Measurements from ENCODE around the gene IPMK.

The IPMK gene

DNA sequence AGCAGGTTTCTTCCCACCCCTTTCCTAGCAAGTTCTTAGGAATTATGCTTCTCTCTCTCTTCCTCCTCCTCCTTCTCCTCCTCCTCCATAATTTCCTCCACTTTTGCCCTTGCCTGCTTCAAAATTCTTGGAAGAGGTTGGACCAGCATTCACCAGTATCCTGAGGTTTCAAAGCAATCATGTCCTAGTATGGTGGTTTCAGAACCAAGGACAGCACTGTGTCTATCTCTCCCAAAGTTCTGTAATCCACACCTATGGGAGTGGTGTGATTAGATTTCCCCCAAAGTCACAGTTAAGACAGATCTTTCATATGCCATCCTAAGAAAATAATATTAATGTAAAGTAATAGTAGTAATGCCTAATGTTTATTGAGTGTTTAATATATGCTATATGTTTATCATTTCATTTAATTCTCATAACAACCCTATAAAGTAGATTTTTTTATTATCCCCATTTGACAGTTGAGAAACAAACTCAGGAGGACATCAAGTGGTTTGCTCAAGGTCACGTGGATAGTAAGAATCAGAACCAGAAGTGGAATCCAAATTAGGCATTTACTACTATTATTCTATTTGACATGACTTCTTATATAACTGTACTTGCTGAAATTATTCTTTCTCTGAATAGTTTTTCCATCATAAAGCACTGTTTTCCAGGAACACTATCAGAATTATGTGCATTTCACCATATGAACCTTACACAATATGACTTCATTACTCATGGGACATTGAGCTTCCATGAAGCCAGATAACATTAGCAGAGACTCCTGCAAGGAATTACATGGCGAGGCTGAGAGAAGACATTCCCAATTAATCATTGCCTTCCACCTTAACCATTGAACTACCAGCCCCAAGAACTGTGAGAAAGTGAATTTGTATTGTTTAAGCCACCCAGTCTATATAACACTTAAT lies 91.4 kb downstream of the IPMK start:
- H3K4me1 Mint-ChIP-seq = peaks cover 6% of the 10 kb centered on the region
- TF ChIP-seq, protein P1, sequence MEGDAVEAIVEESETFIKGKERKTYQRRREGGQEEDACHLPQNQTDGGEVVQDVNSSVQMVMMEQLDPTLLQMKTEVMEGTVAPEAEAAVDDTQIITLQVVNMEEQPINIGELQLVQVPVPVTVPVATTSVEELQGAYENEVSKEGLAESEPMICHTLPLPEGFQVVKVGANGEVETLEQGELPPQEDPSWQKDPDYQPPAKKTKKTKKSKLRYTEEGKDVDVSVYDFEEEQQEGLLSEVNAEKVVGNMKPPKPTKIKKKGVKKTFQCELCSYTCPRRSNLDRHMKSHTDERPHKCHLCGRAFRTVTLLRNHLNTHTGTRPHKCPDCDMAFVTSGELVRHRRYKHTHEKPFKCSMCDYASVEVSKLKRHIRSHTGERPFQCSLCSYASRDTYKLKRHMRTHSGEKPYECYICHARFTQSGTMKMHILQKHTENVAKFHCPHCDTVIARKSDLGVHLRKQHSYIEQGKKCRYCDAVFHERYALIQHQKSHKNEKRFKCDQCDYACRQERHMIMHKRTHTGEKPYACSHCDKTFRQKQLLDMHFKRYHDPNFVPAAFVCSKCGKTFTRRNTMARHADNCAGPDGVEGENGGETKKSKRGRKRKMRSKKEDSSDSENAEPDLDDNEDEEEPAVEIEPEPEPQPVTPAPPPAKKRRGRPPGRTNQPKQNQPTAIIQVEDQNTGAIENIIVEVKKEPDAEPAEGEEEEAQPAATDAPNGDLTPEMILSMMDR (IDR thresholded peaks at IDR 0.05; ENCODE audit: unreplicated experiment in 3 of 3) = no peak
- no peak overlapping the region for H3K4me3 Mint-ChIP-seq
- H3K9me3 Mint-ChIP-seq = no peaks in the 10 kb centered on the region
- H3K27ac Mint-ChIP-seq = no peak overlapping the region
- peaks cover 3% of the 10 kb centered on the region for H3K27me3 Mint-ChIP-seq (ENCODE audit: low read depth)
- H3K36me3 Mint-ChIP-seq (ENCODE audit: low read depth) = no peaks in the 10 kb centered on the region

DNA sequence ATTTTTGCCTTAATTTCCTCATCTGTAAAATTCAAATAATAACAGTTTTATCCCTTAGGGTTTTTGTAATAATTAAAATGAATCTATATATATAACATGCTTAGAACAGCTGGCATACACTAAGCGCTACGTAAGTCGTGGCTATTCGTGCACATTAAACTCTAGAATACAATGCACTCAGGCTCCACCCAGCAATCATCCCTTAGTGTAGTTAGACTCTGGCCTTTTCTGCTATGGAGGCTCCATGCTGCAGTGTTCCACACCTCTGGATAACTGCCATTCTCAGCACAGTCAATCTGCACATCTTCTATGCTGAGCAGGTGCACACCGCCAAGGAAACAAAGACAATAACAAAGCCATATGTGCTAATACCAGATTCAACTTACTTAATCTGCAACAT lies 92.9 kb downstream of the IPMK start:
- Mint-ChIP-seq H3K27me3 (ENCODE audit: low read depth) (no peaks in the 10 kb centered on the region), H3K27ac (no peak overlapping the region), H3K4me3 (no peak overlapping the region), H3K4me1 (peaks cover 6% of the 10 kb centered on the region), H3K36me3 (ENCODE audit: low read depth) (no peaks in the 10 kb centered on the region), H3K9me3 (no peaks in the 10 kb centered on the region)
- TF ChIP-seq, protein P1 (IDR thresholded peaks at IDR 0.05; ENCODE audit: unreplicated experiment in 3 of 3) = no peak

DNA sequence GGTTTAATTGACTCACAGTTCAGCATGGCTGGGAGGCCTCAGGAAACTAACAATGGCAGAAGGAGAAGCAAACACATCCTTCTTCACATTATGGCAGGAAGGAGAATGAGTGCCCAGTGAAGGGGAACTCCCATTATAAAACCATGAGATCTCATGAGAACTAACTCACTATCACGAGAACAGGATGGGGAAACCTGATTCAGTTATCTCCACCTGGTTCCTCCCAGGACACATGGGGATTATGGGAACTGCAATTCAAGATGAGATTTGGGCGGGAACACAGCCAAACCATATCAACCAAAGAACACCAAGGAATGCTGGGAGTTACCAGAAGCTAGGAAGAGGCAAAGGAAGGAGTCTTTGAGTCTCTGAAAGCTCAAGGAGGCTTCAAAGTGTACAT lies 94.3 kb downstream of the IPMK start:
- H3K27me3 Mint-ChIP-seq (ENCODE audit: low read depth) = no peaks in the 10 kb centered on the region
- no peak overlapping the region for H3K27ac Mint-ChIP-seq
- TF ChIP-seq, protein P1 (IDR thresholded peaks at IDR 0.05; ENCODE audit: unreplicated experiment in 3 of 3) = no peak
- H3K4me1 Mint-ChIP-seq = peaks cover 2% of the 10 kb centered on the region
- no peaks in the 10 kb centered on the region for H3K36me3 Mint-ChIP-seq (ENCODE audit: low read depth)
- H3K4me3 Mint-ChIP-seq = no peak overlapping the region
- no peaks in the 10 kb centered on the region for H3K9me3 Mint-ChIP-seq

DNA sequence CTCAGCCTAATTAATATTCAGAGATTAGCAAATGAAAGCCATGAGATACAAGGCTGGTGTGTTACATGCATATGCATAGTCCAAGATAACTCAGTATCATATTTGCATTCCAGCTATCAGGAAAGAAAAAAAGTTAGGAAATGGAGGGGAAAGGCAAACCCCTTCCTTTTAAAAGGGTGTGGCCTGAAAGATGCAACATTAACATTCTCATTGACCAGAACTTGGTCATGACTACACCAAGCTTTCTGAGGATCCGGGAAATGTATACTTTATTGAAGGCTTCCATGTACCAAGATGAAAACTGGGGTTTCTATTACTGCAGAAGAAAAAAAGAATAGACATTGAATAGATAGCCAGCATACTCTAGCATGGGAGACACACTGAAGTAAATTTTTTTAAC lies 96.5 kb downstream of the IPMK start:
- no peaks in the 10 kb centered on the region for H3K27me3 Mint-ChIP-seq (ENCODE audit: low read depth)
- no peaks in the 10 kb centered on the region for H3K9me3 Mint-ChIP-seq
- TF ChIP-seq, protein P1 (IDR thresholded peaks at IDR 0.05; ENCODE audit: unreplicated experiment in 3 of 3) = no peak
- H3K4me1 Mint-ChIP-seq = no peaks in the 10 kb centered on the region
- no peak overlapping the region for H3K27ac Mint-ChIP-seq
- no peak overlapping the region for H3K4me3 Mint-ChIP-seq
- no peaks in the 10 kb centered on the region for H3K36me3 Mint-ChIP-seq (ENCODE audit: low read depth)

DNA sequence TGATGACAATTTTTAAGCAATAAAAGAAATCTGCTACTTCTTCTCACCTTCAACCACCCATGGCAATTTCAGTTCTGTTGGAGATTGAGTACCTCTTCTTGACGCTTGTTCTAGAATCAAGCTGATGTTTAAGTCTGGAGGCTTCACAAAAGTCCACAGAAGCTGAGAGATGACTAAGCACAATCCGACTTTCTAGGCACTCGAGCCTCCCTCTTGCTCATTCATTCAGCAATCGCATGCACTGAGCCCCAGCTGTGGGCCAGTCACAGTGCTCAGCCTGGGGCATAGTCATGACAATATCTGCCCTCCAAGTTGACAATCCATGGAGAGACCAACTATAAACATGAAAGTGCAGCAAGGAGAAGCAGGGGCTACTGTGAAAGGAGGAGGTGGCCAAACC lies 103.2 kb downstream of the IPMK start:
- no peaks in the 10 kb centered on the region for H3K4me1 Mint-ChIP-seq
- no peak overlapping the region for H3K27ac Mint-ChIP-seq
- H3K27me3 Mint-ChIP-seq (ENCODE audit: low read depth) = peaks cover 4% of the 10 kb centered on the region
- TF ChIP-seq, protein P1 (IDR thresholded peaks at IDR 0.05; ENCODE audit: unreplicated experiment in 3 of 3) = no peak
- no peak overlapping the region for H3K4me3 Mint-ChIP-seq
- H3K36me3 Mint-ChIP-seq (ENCODE audit: low read depth) = no peaks in the 10 kb centered on the region
- H3K9me3 Mint-ChIP-seq = no peaks in the 10 kb centered on the region

DNA sequence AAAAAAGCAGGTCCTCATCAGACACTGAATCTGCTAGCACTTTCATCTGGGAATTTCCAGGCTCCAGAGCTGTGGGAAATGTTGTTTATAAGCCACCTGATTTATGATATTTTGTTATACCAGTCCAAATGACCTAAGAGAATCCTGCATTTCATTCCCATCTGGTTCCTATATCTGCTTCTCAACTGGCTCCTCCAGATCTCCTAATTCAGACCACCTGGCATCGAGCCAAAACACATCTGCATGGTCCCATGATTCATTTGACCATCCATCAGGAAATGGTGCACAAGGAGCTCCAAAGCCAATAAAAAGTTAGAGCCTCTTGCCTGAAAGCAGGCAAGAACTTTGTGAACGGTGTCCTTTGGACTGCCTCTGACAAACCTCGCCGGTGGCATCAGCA lies 108.9 kb downstream of the IPMK start:
- Mint-ChIP-seq H3K36me3 (ENCODE audit: low read depth) (no peaks in the 10 kb centered on the region), H3K4me1 (no peaks in the 10 kb centered on the region), H3K4me3 (no peak overlapping the region), H3K27ac (peak overlapping the region in 1 of 3 experiments; percentile 47), H3K9me3 (no peaks in the 10 kb centered on the region), H3K27me3 (ENCODE audit: low read depth) (peaks cover 4% of the 10 kb centered on the region)
- TF ChIP-seq, protein P1 (IDR thresholded peaks at IDR 0.05; ENCODE audit: unreplicated experiment in 3 of 3) = no peak

All from nephron (organoid).